Measurements from ENCODE around the gene DHX35. TPM values are rescaled to one million over a fixed set of nuclear protein-coding genes. Genes with fewer than 3 reads are reported as not detected.

DHX35 gene
- total and polyA plus RNA-seq, 8 donors, result 4.7 to 33.8 (median 8.8) TPM

- Histone ChIP-seq H3K4me1 (peaks cover 10 to 37% (median 24%) of the 10 kb centered on the region in 4 donors), H3K27me3 (no peaks in the 10 kb centered on the region), H3K4me3 (no peak overlapping the region), H3K36me3 (peaks cover 0 to 19% (median 4%) of the 10 kb centered on the region in 4 donors), H3K9me3 (no peaks in the 10 kb centered on the region), H3K27ac (no peak overlapping the region)
- TF ChIP-seq EP300 (IDR thresholded peaks at IDR 0.05) (no peak), POLR2A (IDR thresholded peaks at IDR 0.05) (no peak)
- DNase-seq, result no peak
- intact Hi-C loops (cut with DNase I; ENCODE audit: low total_unique reads), result no loop called here
Measured at GRCh38 chr20:38963745-38964144, 1.6 kb downstream of the DHX35 start.

DNA sequence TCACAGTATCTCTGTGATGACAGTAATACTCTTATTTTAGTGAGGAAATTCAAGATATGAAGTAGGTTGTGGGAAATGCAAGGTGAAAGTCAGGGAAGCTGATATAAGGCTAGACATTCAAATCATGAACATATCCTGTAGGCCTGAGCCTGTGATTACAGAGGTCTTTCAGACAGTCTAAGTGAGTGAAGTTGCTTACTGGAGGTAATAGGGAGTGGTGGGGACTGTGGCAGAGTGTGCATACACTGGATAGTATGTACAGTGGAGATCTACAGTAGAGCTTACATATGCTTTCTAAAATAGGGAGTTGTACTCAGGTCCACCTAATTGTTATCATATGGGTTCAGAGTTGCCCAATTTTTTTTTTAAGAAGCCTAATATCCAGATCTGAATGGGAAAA, 3.1 kb downstream of the DHX35 start:
- Histone ChIP-seq H3K4me3 (no peak overlapping the region), H3K9me3 (no peaks in the 10 kb centered on the region), H3K36me3 (peaks cover 0 to 35% (median 18%) of the 10 kb centered on the region in 4 donors), H3K4me1 (peaks cover 10 to 44% (median 30%) of the 10 kb centered on the region in 4 donors), H3K27me3 (no peaks in the 10 kb centered on the region), H3K27ac (no peak overlapping the region)
- no peak for DNase-seq
- intact Hi-C loops (cut with DNase I; ENCODE audit: low total_unique reads), result no loop called here
- TF ChIP-seq CTCF (IDR thresholded peaks at IDR 0.05) (no peak), POLR2AphosphoS5 (IDR thresholded peaks at IDR 0.05) (no peak)

- Histone ChIP-seq H3K36me3 (peaks cover 4 to 58% (median 35%) of the 10 kb centered on the region in 4 donors), H3K4me1 (peaks cover 2 to 37% (median 20%) of the 10 kb centered on the region in 4 donors), H3K9me3 (no peaks in the 10 kb centered on the region), H3K27ac (peak overlapping the region in 3 of 5 donors; percentile 17 to 77 (median 72)), H3K4me3 (no peak overlapping the region), H3K27me3 (no peaks in the 10 kb centered on the region)
- intact Hi-C loops (cut with DNase I; ENCODE audit: low total_unique reads), result no loop called here
- WGBS, 5 donors, result 81 to 95% (median 91%) methylated on average over 6 of the region's 6 CpGs
- DNase-seq, result no peak
- no peak for TF ChIP-seq POLR2A (IDR thresholded peaks at IDR 0.05)
- TF ChIP-seq POLR2AphosphoS5 (IDR thresholded peaks at IDR 0.05), result peak in 2 of 3 donors; percentile 11 to 23
Measured at GRCh38 chr20:38968090-38968489, 5.9 kb downstream of the DHX35 start.

DNA sequence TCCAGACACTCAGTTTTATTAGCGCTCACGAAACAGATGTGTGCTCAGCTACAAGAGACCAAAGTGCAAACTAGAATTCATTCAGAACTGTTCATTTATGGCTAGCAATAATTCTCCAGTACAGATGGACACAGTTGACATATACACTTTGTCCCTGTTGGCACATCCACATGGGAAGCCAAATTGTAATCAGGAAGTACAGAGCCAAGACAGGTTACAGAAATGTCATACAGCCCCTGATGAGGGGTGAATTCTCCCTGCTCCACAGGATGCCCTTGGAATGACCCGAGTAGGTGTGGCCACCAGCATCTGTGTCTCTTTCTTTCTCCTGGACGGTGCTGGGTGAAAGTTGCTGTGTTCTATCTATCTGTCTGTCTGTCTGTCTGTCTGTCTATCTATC, 7.6 kb downstream of the DHX35 start:
- H3K36me3 ChIP-seq, result peaks cover 4 to 66% (median 44%) of the 10 kb centered on the region in 4 donors
- intact Hi-C loops (cut with DNase I; ENCODE audit: low total_unique reads), result no loop called here
- peak overlapping the region in 4 of 5 donors; percentile 18 to 77 (median 58) for H3K27ac ChIP-seq
- H3K4me3 ChIP-seq, result no peak overlapping the region
- H3K27me3 ChIP-seq, result no peaks in the 10 kb centered on the region
- TF ChIP-seq POLR2AphosphoS5 (IDR thresholded peaks at IDR 0.05) (no peak), EP300 (IDR thresholded peaks at IDR 0.05) (no peak), POLR2A (IDR thresholded peaks at IDR 0.05) (no peak), CTCF (IDR thresholded peaks at IDR 0.05) (no peak)
- no peaks in the 10 kb centered on the region for H3K9me3 ChIP-seq
- no peak for DNase-seq
- 79 to 89% (median 87%) methylated on average over 4 of the region's 4 CpGs for WGBS, 5 donors
- peaks cover 0 to 43% (median 22%) of the 10 kb centered on the region in 4 donors for H3K4me1 ChIP-seq

- H3K27ac ChIP-seq, result peak overlapping the region in 4 of 5 donors; percentile 18 to 77 (median 58)
- H3K4me1 ChIP-seq, result peaks cover 0 to 44% (median 22%) of the 10 kb centered on the region in 4 donors
- H3K9me3 ChIP-seq, result no peaks in the 10 kb centered on the region
- no peak overlapping the region for H3K4me3 ChIP-seq
- H3K27me3 ChIP-seq, result no peaks in the 10 kb centered on the region
- TF ChIP-seq CTCF (IDR thresholded peaks at IDR 0.05) (no peak), POLR2A (IDR thresholded peaks at IDR 0.05) (no peak), POLR2AphosphoS5 (IDR thresholded peaks at IDR 0.05) (peak in 1 of 3 donors; percentile 24), EP300 (IDR thresholded peaks at IDR 0.05) (no peak)
- intact Hi-C loops (cut with DNase I; ENCODE audit: low total_unique reads), result no loop called here
- no peak for DNase-seq
- H3K36me3 ChIP-seq, result peaks cover 4 to 60% (median 46%) of the 10 kb centered on the region in 4 donors
- 83 to 90% (median 88%) methylated on average over 1 of the region's 1 CpG for WGBS, 5 donors
Measured at GRCh38 chr20:38970302-38970701, 8.2 kb downstream of the DHX35 start.

Data from stomach (tissue), 9 donors.